Spleen (tissue), 7 donors: ENCODE measurements around the gene TC2N.

Experiments used
- CTCF ChIP-seq, 11 experiments: fragments of 200-600 bp in 7 of 11; fragments of 450-650 bp in 4 of 11; sonication (generic) in 4 of 11; IDR thresholded peaks in 8 of 11; conservative IDR thresholded peaks in 3 of 11; 1 replicate in 7 of 11; 2 replicates in 4 of 11; pipeline versions ENCODE4 v1.4.0 to v1.8.0; 2016 to 2021; ENCODE audit warnings: antibody characterized with exemption in 11 of 11, inconsistent platforms in 4 of 11, mild to moderate bottlenecking in 1 of 11
- POLR2AphosphoS5 ChIP-seq, 3 donors: sonication (generic); formaldehyde crosslinking; IDR thresholded peaks; one replicate each; pipeline ENCODE4 v1.5.1; 2017; ENCODE audit warnings: antibody characterized with exemption in 3 of 3
- donor health status: DM: no; HTN: no; CAD: no; lungs with moderate emphysema.
- donor health status: DM: no; HTN: no; CAD: no.
- donor health status: DM: no; HTN: no; CAD: no.

- TF ChIP-seq POLR2AphosphoS5 (IDR thresholded peaks at IDR 0.05) (peak in 1 of 3 donors; percentile 18), CTCF (IDR thresholded peaks at IDR 0.05 in 8 of 11, conservative IDR thresholded peaks at IDR 0.05 in 3 of 11) (no peak)
Observed at GRCh38 chr14:91890291-91890749, 23.0 kb upstream of the TC2N start.
